ENCODE data around the gene CORO2A.
"Not testable (repeated sequence)": the region's sequence is repeated elsewhere in the genome, so short reads cannot be mapped to it uniquely, and the experiment has no call there.

The CORO2A gene

GRCh38 chr9:98176391-98177259, 15.8 kb downstream of the CORO2A start:
- Histone ChIP-seq H3K27ac (ENCODE audit: low read length) (no peak overlapping the region), H3K4me1 (ENCODE audit: insufficient read depth, low read length) (peaks cover 14% of the 10 kb centered on the region; the same call in 1 of the 2 replicates)

GRCh38 chr9:98175762-98176161, 16.7 kb downstream of the CORO2A start:
- Histone ChIP-seq H3K9ac (ENCODE audit: low read depth, low read length) (no peak overlapping the region), H3K36me3 (ENCODE audit: insufficient read depth, low read depth, low read length) (no peaks in the 10 kb centered on the region), H3K9me3 (ENCODE audit: insufficient read depth, low read depth, low read length) (no peaks in the 10 kb centered on the region), H3K4me3 (ENCODE audit: low read length) (no peak overlapping the region; the same call in 1 of the 2 replicates), H3K27me3 (ENCODE audit: insufficient read depth, low read length) (no peaks in the 10 kb centered on the region), H3K4me1 (ENCODE audit: insufficient read depth, low read length) (peaks cover 19% of the 10 kb centered on the region; the same call in 1 of the 2 replicates), H3K27ac (ENCODE audit: low read length) (no peak overlapping the region)

More at GRCh38 chr9:98176391-98177259, 15.8 kb downstream of the CORO2A start:
- no peaks in the 10 kb centered on the region for H3K9me3 ChIP-seq (ENCODE audit: insufficient read depth, low read depth, low read length)
- H3K27me3 ChIP-seq (ENCODE audit: insufficient read depth, low read length): no peaks in the 10 kb centered on the region
- H3K36me3 ChIP-seq (ENCODE audit: insufficient read depth, low read depth, low read length): no peaks in the 10 kb centered on the region
- no peak overlapping the region for H3K9ac ChIP-seq (ENCODE audit: low read depth, low read length)
- H3K4me3 ChIP-seq (ENCODE audit: low read length): no peak overlapping the region

GRCh38 chr9:98175028-98175569, 17.3 kb downstream of the CORO2A start:
- H3K27ac ChIP-seq (ENCODE audit: low read length): no peak overlapping the region
- no peak overlapping the region; the same call in 1 of the 2 replicates for H3K4me3 ChIP-seq (ENCODE audit: low read length)

GRCh38 chr9:98174502-98174918, 17.9 kb downstream of the CORO2A start:
- H3K36me3 ChIP-seq (ENCODE audit: insufficient read depth, low read depth, low read length); H3K9me3 ChIP-seq (ENCODE audit: insufficient read depth, low read depth, low read length); H3K27me3 ChIP-seq (ENCODE audit: insufficient read depth, low read length); H3K4me3 ChIP-seq (ENCODE audit: low read length); H3K27ac ChIP-seq (ENCODE audit: low read length); H3K9ac ChIP-seq (ENCODE audit: low read depth, low read length): not testable (repeated sequence)
- H3K4me1 ChIP-seq (ENCODE audit: insufficient read depth, low read length): peaks cover 21% of the 10 kb centered on the region; the same call in 1 of the 2 replicates

More at GRCh38 chr9:98175028-98175569, 17.3 kb downstream of the CORO2A start:
- H3K36me3 ChIP-seq (ENCODE audit: insufficient read depth, low read depth, low read length): no peaks in the 10 kb centered on the region
- H3K4me1 ChIP-seq (ENCODE audit: insufficient read depth, low read length): peaks cover 19% of the 10 kb centered on the region; the same call in 1 of the 2 replicates
- no peak overlapping the region for H3K9ac ChIP-seq (ENCODE audit: low read depth, low read length)
- no peaks in the 10 kb centered on the region for H3K27me3 ChIP-seq (ENCODE audit: insufficient read depth, low read length)
- H3K9me3 ChIP-seq (ENCODE audit: insufficient read depth, low read depth, low read length): no peaks in the 10 kb centered on the region

- Histone ChIP-seq H3K27me3 (ENCODE audit: insufficient read depth, low read length) (no peaks in the 10 kb centered on the region), H3K9ac (ENCODE audit: low read depth, low read length) (no peak overlapping the region), H3K4me3 (ENCODE audit: low read length) (no peak overlapping the region), H3K9me3 (ENCODE audit: insufficient read depth, low read depth, low read length) (no peaks in the 10 kb centered on the region), H3K27ac (ENCODE audit: low read length) (no peak overlapping the region), H3K36me3 (ENCODE audit: insufficient read depth, low read depth, low read length) (no peaks in the 10 kb centered on the region), H3K4me1 (ENCODE audit: insufficient read depth, low read length) (peaks cover 24% of the 10 kb centered on the region; the same call in 1 of the 2 replicates)
Measured at GRCh38 chr9:98173181-98173580, 19.3 kb downstream of the CORO2A start.

- Histone ChIP-seq H3K9ac (ENCODE audit: low read depth, low read length) (no peak overlapping the region), H3K4me1 (ENCODE audit: insufficient read depth, low read length) (peaks cover 24% of the 10 kb centered on the region; the same call in 1 of the 2 replicates), H3K36me3 (ENCODE audit: insufficient read depth, low read depth, low read length) (no peaks in the 10 kb centered on the region), H3K9me3 (ENCODE audit: insufficient read depth, low read depth, low read length) (no peaks in the 10 kb centered on the region), H3K27me3 (ENCODE audit: insufficient read depth, low read length) (no peaks in the 10 kb centered on the region), H3K27ac (ENCODE audit: low read length) (no peak overlapping the region), H3K4me3 (ENCODE audit: low read length) (no peak overlapping the region)
Measured at GRCh38 chr9:98172604-98173003, 19.8 kb downstream of the CORO2A start.

GRCh38 chr9:98171176-98171925, 21.1 kb downstream of the CORO2A start:
- Histone ChIP-seq H3K27ac (ENCODE audit: low read length) (no peak overlapping the region), H3K9me3 (ENCODE audit: insufficient read depth, low read depth, low read length) (no peaks in the 10 kb centered on the region), H3K36me3 (ENCODE audit: insufficient read depth, low read depth, low read length) (no peaks in the 10 kb centered on the region), H3K4me3 (ENCODE audit: low read length) (no peak overlapping the region), H3K27me3 (ENCODE audit: insufficient read depth, low read length) (no peaks in the 10 kb centered on the region), H3K4me1 (ENCODE audit: insufficient read depth, low read length) (peaks cover 24% of the 10 kb centered on the region; the same call in 1 of the 2 replicates), H3K9ac (ENCODE audit: low read depth, low read length) (no peak overlapping the region)

GRCh38 chr9:98168941-98169488, 23.4 kb downstream of the CORO2A start:
- Histone ChIP-seq H3K36me3 (ENCODE audit: insufficient read depth, low read depth, low read length) (no peaks in the 10 kb centered on the region), H3K27ac (ENCODE audit: low read length) (no peak overlapping the region), H3K4me3 (ENCODE audit: low read length) (no peak overlapping the region), H3K4me1 (ENCODE audit: insufficient read depth, low read length) (peaks cover 18% of the 10 kb centered on the region; the same call in 1 of the 2 replicates), H3K27me3 (ENCODE audit: insufficient read depth, low read length) (no peaks in the 10 kb centered on the region), H3K9me3 (ENCODE audit: insufficient read depth, low read depth, low read length) (no peaks in the 10 kb centered on the region), H3K9ac (ENCODE audit: low read depth, low read length) (peak overlapping the region; percentile 20; the same call in 1 of the 2 replicates)

- Histone ChIP-seq H3K27ac (ENCODE audit: low read length) (no peak overlapping the region), H3K27me3 (ENCODE audit: insufficient read depth, low read length) (no peaks in the 10 kb centered on the region), H3K4me1 (ENCODE audit: insufficient read depth, low read length) (peaks cover 18% of the 10 kb centered on the region; the same call in 1 of the 2 replicates), H3K9ac (ENCODE audit: low read depth, low read length) (no peak overlapping the region), H3K36me3 (ENCODE audit: insufficient read depth, low read depth, low read length) (no peaks in the 10 kb centered on the region), H3K4me3 (ENCODE audit: low read length) (no peak overlapping the region), H3K9me3 (ENCODE audit: insufficient read depth, low read depth, low read length) (no peaks in the 10 kb centered on the region)
Measured at GRCh38 chr9:98168153-98168780, 24.2 kb downstream of the CORO2A start.

- no peaks in the 10 kb centered on the region for H3K9me3 ChIP-seq (ENCODE audit: insufficient read depth, low read depth, low read length)
- no peak overlapping the region for H3K9ac ChIP-seq (ENCODE audit: low read depth, low read length)
- no peaks in the 10 kb centered on the region for H3K27me3 ChIP-seq (ENCODE audit: insufficient read depth, low read length)
- peaks cover 5% of the 10 kb centered on the region; the same call in 1 of the 2 replicates for H3K4me1 ChIP-seq (ENCODE audit: insufficient read depth, low read length)
- H3K27ac ChIP-seq (ENCODE audit: low read length): no peak overlapping the region
- H3K4me3 ChIP-seq (ENCODE audit: low read length): no peak overlapping the region
- H3K36me3 ChIP-seq (ENCODE audit: insufficient read depth, low read depth, low read length): no peaks in the 10 kb centered on the region
Measured at GRCh38 chr9:98164912-98165311, 27.5 kb downstream of the CORO2A start.

GRCh38 chr9:98162613-98163012, 29.8 kb downstream of the CORO2A start:
- Histone ChIP-seq H3K9me3 (ENCODE audit: insufficient read depth, low read depth, low read length) (no peaks in the 10 kb centered on the region), H3K9ac (ENCODE audit: low read depth, low read length) (no peak overlapping the region), H3K27me3 (ENCODE audit: insufficient read depth, low read length) (no peaks in the 10 kb centered on the region), H3K27ac (ENCODE audit: low read length) (no peak overlapping the region), H3K36me3 (ENCODE audit: insufficient read depth, low read depth, low read length) (no peaks in the 10 kb centered on the region), H3K4me3 (ENCODE audit: low read length) (no peak overlapping the region), H3K4me1 (ENCODE audit: insufficient read depth, low read length) (no peaks in the 10 kb centered on the region; the same call in 1 of the 2 replicates)

Measured in iPS-20b (cell line).